ENCODE results near the gene RNASE4. TPM values are rescaled to one million over a fixed set of nuclear protein-coding genes. Genes with fewer than 3 reads are reported as not detected.
A peak's percentile ranks its signal among the peaks of the same experiment; 100 is the strongest.

Gene RNASE4
- total RNA-seq, 2 experiments from 2014 or later: 0.75 to 2.1 TPM

- H3K27me3 Mint-ChIP-seq: no peaks in the 10 kb centered on the region
- peak; percentile 94 for DNase-seq
- H3K9me3 Mint-ChIP-seq (ENCODE audit: low read depth): no peaks in the 10 kb centered on the region
- CTCF ChIA-PET: interaction anchor here (0.9 to 7.4 kb wide), 17 partner anchors 10 to 423 kb away, joined by 3 to 102 read pairs (median 8); partner anchors contain the start of genes CCNB1IP1, PARP2, PIP4P1 and PNP
- no peaks in the 10 kb centered on the region for H3K36me3 Mint-ChIP-seq
- H3K27ac Mint-ChIP-seq: no peak overlapping the region
- no peak overlapping the region for H3K4me3 Mint-ChIP-seq
- peaks cover 14% of the 10 kb centered on the region for H3K4me1 Mint-ChIP-seq
- peak; percentile 25 for ATAC-seq
Observed at GRCh38 chr14:20681348-20682126, 2.8 kb upstream of the RNASE4 start.

DNA sequence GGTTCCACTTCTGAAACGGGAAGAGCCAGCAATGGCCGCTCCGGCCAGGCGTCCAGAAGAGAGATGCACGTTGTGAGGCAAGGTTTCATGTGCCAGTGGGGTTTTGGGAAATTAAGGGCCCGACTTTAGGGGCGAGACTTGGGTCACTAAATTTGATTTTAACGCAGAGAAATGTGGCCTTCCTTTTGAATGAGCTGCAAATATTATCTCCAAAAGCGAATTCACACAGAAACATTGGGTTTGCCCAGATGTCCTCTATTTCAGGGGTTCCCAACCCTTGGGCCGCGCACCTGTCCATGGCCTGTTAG lies 2.3 kb upstream of the RNASE4 start:
- ATAC-seq (no peak), DNase-seq (no peak)
- no peak overlapping the region for H3K4me3 Mint-ChIP-seq
- H3K27ac Mint-ChIP-seq: no peak overlapping the region
- no peaks in the 10 kb centered on the region for H3K9me3 Mint-ChIP-seq (ENCODE audit: low read depth)
- H3K27me3 Mint-ChIP-seq: no peaks in the 10 kb centered on the region
- H3K36me3 Mint-ChIP-seq: no peaks in the 10 kb centered on the region
- CTCF ChIA-PET: interaction anchor here (1.1 to 7.4 kb wide), 12 partner anchors 10 to 354 kb away, joined by 3 to 102 read pairs (median 14); partner anchors contain the start of genes CCNB1IP1, PARP2 and PNP
- H3K4me1 Mint-ChIP-seq: peaks cover 12% of the 10 kb centered on the region

GRCh38 chr14:20682435-20683124 lies 1.8 kb upstream of the RNASE4 start:
- H3K4me3 Mint-ChIP-seq: no peak overlapping the region
- DNase-seq (peak; percentile 86), ATAC-seq (peak; percentile 63)
- no peaks in the 10 kb centered on the region for H3K36me3 Mint-ChIP-seq
- no peaks in the 10 kb centered on the region for H3K9me3 Mint-ChIP-seq (ENCODE audit: low read depth)
- CTCF ChIA-PET: interaction anchor here (1.1 to 7.4 kb wide), 16 partner anchors 9 to 355 kb away, joined by 3 to 102 read pairs (median 8); partner anchors contain the start of genes CCNB1IP1, PARP2 and PNP
- H3K27ac Mint-ChIP-seq: no peak overlapping the region
- peaks cover 12% of the 10 kb centered on the region for H3K4me1 Mint-ChIP-seq
- H3K27me3 Mint-ChIP-seq: no peaks in the 10 kb centered on the region

DNA sequence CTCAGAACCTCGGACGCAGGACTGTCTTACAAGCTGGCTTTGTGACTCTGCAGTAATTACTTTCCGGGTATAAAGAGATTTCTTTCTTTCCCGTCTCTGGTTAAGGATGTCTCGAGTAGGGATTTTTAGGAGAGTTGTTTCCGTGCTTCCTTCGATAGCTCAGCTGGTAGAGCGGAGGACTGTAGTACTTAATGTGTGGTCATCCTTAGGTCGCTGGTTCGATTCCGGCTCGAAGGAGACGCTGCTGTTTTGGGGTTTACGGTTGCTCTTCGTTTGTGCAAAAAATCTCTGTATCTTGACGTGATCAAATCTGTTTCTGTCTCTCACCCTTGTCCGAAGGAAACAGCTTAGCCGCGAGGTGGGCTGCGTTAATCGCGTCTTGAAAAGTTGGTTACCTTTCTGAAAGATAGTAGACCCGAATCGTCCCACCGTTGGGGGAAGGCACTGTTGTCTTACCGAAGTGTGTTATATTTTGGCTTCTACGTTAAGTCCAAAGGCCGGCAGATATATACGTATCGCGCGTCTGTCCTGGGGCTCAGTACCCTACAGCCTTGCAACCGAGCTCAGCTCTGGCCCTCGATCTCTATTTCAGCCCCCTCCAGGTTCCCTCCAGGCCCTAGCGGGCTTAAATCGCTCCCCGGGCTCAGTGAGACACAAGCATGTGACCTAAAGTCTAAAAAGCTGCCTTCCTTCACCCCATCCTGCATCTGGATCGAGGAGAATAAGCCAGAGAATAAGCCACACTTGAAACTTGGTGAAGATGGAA lies 1.1 kb upstream of the RNASE4 start:
- peak; percentile 88 for DNase-seq
- CTCF ChIA-PET: interaction anchor here (1.1 to 7.0 kb wide), 12 partner anchors 9 to 355 kb away, joined by 4 to 102 read pairs (median 10); partner anchors contain the start of gene PARP2
- no peaks in the 10 kb centered on the region for H3K36me3 Mint-ChIP-seq
- H3K4me3 Mint-ChIP-seq: no peak overlapping the region
- no peaks in the 10 kb centered on the region for H3K27me3 Mint-ChIP-seq
- no peak overlapping the region for H3K27ac Mint-ChIP-seq
- H3K9me3 Mint-ChIP-seq (ENCODE audit: low read depth): no peaks in the 10 kb centered on the region
- peaks cover 12% of the 10 kb centered on the region for H3K4me1 Mint-ChIP-seq
- peak; percentile 43 for ATAC-seq

- no peak for ATAC-seq
- H3K27me3 Mint-ChIP-seq: no peaks in the 10 kb centered on the region
- no peaks in the 10 kb centered on the region for H3K9me3 Mint-ChIP-seq (ENCODE audit: low read depth)
- DNase-seq: no peak
- CTCF ChIA-PET: interaction anchor here (0.8 to 6.5 kb wide), 9 partner anchors 8 to 342 kb away, joined by 4 to 102 read pairs (median 8); partner anchors contain the start of gene PARP2
- no peak overlapping the region for H3K4me3 Mint-ChIP-seq
- peaks cover 15% of the 10 kb centered on the region for H3K4me1 Mint-ChIP-seq
- no peak overlapping the region for H3K27ac Mint-ChIP-seq
- no peaks in the 10 kb centered on the region for H3K36me3 Mint-ChIP-seq
Observed at GRCh38 chr14:20684662-20685456, 499 bp downstream of the RNASE4 start.

- H3K27me3 Mint-ChIP-seq: no peaks in the 10 kb centered on the region
- no peak overlapping the region for H3K4me3 Mint-ChIP-seq
- CTCF ChIA-PET: interaction anchor here (0.9 to 9.9 kb wide), 4 partner anchors 26 to 169 kb away, joined by 3 to 163 read pairs (median 4); no protein-coding TSS in a partner anchor
- no peaks in the 10 kb centered on the region for H3K36me3 Mint-ChIP-seq
- ATAC-seq (no peak), DNase-seq (no peak)
- no peaks in the 10 kb centered on the region for H3K9me3 Mint-ChIP-seq (ENCODE audit: low read depth)
- peaks cover 24% of the 10 kb centered on the region for H3K4me1 Mint-ChIP-seq
- no peak overlapping the region for H3K27ac Mint-ChIP-seq
Observed at GRCh38 chr14:20686386-20687143, 2.2 kb downstream of the RNASE4 start.

- ATAC-seq (no peak), DNase-seq (no peak)
- H3K27ac Mint-ChIP-seq: no peak overlapping the region
- H3K27me3 Mint-ChIP-seq: no peaks in the 10 kb centered on the region
- no peaks in the 10 kb centered on the region for H3K9me3 Mint-ChIP-seq (ENCODE audit: low read depth)
- H3K4me1 Mint-ChIP-seq: peaks cover 33% of the 10 kb centered on the region
- no peak overlapping the region for H3K4me3 Mint-ChIP-seq
- no peaks in the 10 kb centered on the region for H3K36me3 Mint-ChIP-seq
- CTCF ChIA-PET: interaction anchor here (0.9 to 9.9 kb wide), 2 partner anchors 27 to 35 kb away, joined by 3 to 163 read pairs; no protein-coding TSS in a partner anchor
Observed at GRCh38 chr14:20687362-20688166, 3.2 kb downstream of the RNASE4 start.

GRCh38 chr14:20688167-20688839 lies 3.9 kb downstream of the RNASE4 start, which contains the start of gene ANG:
TSS of gene ANG (plus strand) at chr14:20688764. CDS start at chr14:20693565, 4,801 bp downstream.
- H3K27ac Mint-ChIP-seq: no peak within 1 kb of the TSS
- DNase-seq (no peak), ATAC-seq (no peak)
- no peaks in the 10 kb centered on the region for H3K36me3 Mint-ChIP-seq
- H3K4me1 Mint-ChIP-seq: peaks cover 38% of the 10 kb centered on the region
- H3K27me3 Mint-ChIP-seq: no peaks in the 10 kb centered on the region
- no peaks in the 10 kb centered on the region for H3K9me3 Mint-ChIP-seq (ENCODE audit: low read depth)
- no peak within 1 kb of the TSS for H3K4me3 Mint-ChIP-seq
- CTCF ChIA-PET: interaction anchor here (0.9 to 9.9 kb wide), 4 partner anchors 28 to 362 kb away, joined by 3 to 163 read pairs (median 8); no protein-coding TSS in a partner anchor

- Mint-ChIP-seq H3K27ac (peak overlapping the region; percentile 69), H3K9me3 (ENCODE audit: low read depth) (no peaks in the 10 kb centered on the region), H3K4me1 (peaks cover 32% of the 10 kb centered on the region), H3K36me3 (no peaks in the 10 kb centered on the region), H3K27me3 (no peaks in the 10 kb centered on the region), H3K4me3 (no peak overlapping the region)
- DNase-seq (peak; percentile 57), ATAC-seq (peak; percentile 81)
- CTCF ChIA-PET: interaction anchor here (0.7 to 9.9 kb wide), 26 partner anchors 7 to 364 kb away, joined by 3 to 163 read pairs (median 6); partner anchors contain the start of genes RNASE4 and RNASE6
Observed at GRCh38 chr14:20690848-20691640, 6.7 kb downstream of the RNASE4 start.

GRCh38 chr14:20692116-20692751 lies 7.9 kb downstream of the RNASE4 start:
- Mint-ChIP-seq H3K9me3 (ENCODE audit: low read depth) (no peaks in the 10 kb centered on the region), H3K27ac (peak overlapping the region; percentile 66), H3K27me3 (no peaks in the 10 kb centered on the region), H3K4me1 (peaks cover 33% of the 10 kb centered on the region), H3K36me3 (no peaks in the 10 kb centered on the region), H3K4me3 (no peak overlapping the region)
- peak; percentile 65 for ATAC-seq
- CTCF ChIA-PET: interaction anchor here (1.0 to 9.9 kb wide), 19 partner anchors 8 to 366 kb away, joined by 3 to 163 read pairs (median 7); partner anchors contain the start of gene RNASE4
- no peak for DNase-seq
